MCF 10A (cell line): ENCODE results near the gene AKR7A2. TPM values are rescaled to one million over a fixed set of nuclear protein-coding genes. Genes with fewer than 3 reads are reported as not detected.
A peak's percentile ranks its signal among the peaks of the same experiment; 100 is the strongest.

Experiments
- BruUV-seq: library from RNA; stranded (reverse); fragments of 400-500 nt; replicated peaks from 2 replicates; lab custom pipeline; 2021; lab: Mats Ljungman, UMichigan
- CTCF ChIA-PET: fragments of 300-600 bp; sonication (Branson Sonifier 250); formaldehyde crosslinking; extraction: SDS; loops from one replicate; lab custom pipeline; 2021; ENCODE audit warnings: antibody characterized with exemption, inconsistent platforms; lab: Yijun Ruan, JAX
- POLR2A ChIA-PET: fragments of 300-600, 350-650 bp; sonication (Branson Sonifier 250); formaldehyde crosslinking; extraction: SDS; loops from one replicate; lab custom pipeline; 2020; ENCODE audit warnings: antibody characterized with exemption, inconsistent platforms; lab: Yijun Ruan, JAX
- DNase-seq: peaks from one replicate; pipeline ENCODE4 v3.0.0-alpha.2; 2018; ENCODE audit not compliant: unreplicated experiment
- H3K27ac Mint-ChIP-seq: one replicate; pipeline ENCODE4 v1.8.0; 2022; ENCODE audit warnings: mild to moderate bottlenecking, low read depth, mixed read lengths; ENCODE audit not compliant: unreplicated experiment
- H3K27me3 Mint-ChIP-seq: one replicate; pipeline ENCODE4 v1.8.0; 2022; ENCODE audit warnings: mixed read lengths; ENCODE audit not compliant: insufficient read depth, unreplicated experiment
- H3K36me3 Mint-ChIP-seq: one replicate; pipeline ENCODE4 v1.8.0; 2022; ENCODE audit warnings: mild to moderate bottlenecking, moderate library complexity, mixed read lengths; ENCODE audit not compliant: insufficient read depth, unreplicated experiment
- H3K4me1 Mint-ChIP-seq: one replicate; pipeline ENCODE4 v1.8.0; 2022; ENCODE audit warnings: mixed read lengths; ENCODE audit not compliant: insufficient read depth, unreplicated experiment
- H3K4me3 Mint-ChIP-seq: one replicate; pipeline ENCODE4 v1.8.0; 2022; ENCODE audit warnings: mild to moderate bottlenecking, moderate library complexity, mixed read lengths; ENCODE audit not compliant: unreplicated experiment
- H3K9me3 Mint-ChIP-seq: one replicate; pipeline ENCODE4 v1.8.0; 2022; ENCODE audit warnings: mixed read lengths; ENCODE audit not compliant: unreplicated experiment
- intact Hi-C: fragments of 100-400 bp; cut with micrococcal nuclease; formaldehyde crosslinking; loops from 2 replicates; pipeline ENCODE4 v1.14.1; 2022
- total RNA-seq: library from RNA; stranded (reverse); gene quantifications from 2 replicates; pipeline ENCODE4 v1.2.3, GENCODE V29; 2022
- TF ChIP-seq, protein P1 (sequence below): fragments of 200-600 bp; IDR thresholded peaks from one replicate; pipeline ENCODE4 v1.8.0; 2022; ENCODE audit warnings: antibody characterized with exemption, mild to moderate bottlenecking; ENCODE audit not compliant: unreplicated experiment

The AKR7A2 gene
- total RNA-seq, 1 experiment from 2014 or later: 28.7 TPM

DNA sequence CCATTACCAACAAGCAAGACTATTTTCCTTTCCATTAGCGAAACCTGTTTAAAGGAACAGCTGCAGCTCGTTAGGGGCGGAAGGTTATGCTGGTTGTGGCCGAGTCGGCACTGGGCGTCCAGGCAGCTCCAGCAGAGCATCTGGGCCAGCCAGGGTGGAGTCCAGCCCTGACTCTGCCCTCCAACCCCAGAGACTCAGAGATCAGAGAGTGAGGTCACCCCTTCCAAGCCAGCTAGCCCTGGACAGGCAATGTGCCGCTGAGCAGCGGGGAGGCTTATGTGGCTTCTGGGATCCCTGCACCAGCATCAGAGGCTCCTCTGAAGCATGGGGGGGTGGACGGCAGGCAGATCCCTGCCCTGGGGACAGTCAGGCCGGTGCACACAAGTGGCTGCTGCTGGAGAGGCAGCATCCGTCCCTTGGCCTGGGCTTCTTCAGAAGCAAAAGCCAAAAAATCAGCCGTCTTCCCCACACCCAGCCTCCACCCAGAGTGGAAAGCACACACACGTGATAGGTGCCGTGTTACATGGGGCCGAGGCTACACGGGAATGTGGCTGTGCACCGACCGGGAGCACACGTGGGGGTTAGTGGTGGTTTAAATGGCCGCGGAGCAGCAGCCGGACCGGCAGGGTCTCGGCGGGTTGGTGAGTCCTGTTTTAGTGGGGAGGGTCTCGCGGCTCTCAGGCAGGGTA is 30.3 kb upstream of the AKR7A2 start:
- CTCF ChIA-PET: interaction anchor here (0.8 to 2.3 kb wide), 13 partner anchors 9 to 362 kb away, joined by 3 to 17 read pairs (median 4); no protein-coding TSS in a partner anchor
- no peak overlapping the region for H3K27ac Mint-ChIP-seq
- BruUV-seq: no TSS peak
- no peaks in the 10 kb centered on the region for H3K9me3 Mint-ChIP-seq
- POLR2A ChIA-PET: no interaction called here
- H3K4me3 Mint-ChIP-seq: no peak overlapping the region
- no peak for DNase-seq
- intact Hi-C loops: no loop called here
- TF ChIP-seq, protein P1, sequence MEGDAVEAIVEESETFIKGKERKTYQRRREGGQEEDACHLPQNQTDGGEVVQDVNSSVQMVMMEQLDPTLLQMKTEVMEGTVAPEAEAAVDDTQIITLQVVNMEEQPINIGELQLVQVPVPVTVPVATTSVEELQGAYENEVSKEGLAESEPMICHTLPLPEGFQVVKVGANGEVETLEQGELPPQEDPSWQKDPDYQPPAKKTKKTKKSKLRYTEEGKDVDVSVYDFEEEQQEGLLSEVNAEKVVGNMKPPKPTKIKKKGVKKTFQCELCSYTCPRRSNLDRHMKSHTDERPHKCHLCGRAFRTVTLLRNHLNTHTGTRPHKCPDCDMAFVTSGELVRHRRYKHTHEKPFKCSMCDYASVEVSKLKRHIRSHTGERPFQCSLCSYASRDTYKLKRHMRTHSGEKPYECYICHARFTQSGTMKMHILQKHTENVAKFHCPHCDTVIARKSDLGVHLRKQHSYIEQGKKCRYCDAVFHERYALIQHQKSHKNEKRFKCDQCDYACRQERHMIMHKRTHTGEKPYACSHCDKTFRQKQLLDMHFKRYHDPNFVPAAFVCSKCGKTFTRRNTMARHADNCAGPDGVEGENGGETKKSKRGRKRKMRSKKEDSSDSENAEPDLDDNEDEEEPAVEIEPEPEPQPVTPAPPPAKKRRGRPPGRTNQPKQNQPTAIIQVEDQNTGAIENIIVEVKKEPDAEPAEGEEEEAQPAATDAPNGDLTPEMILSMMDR: no peak
- peaks cover 46% of the 10 kb centered on the region for H3K36me3 Mint-ChIP-seq
- no peaks in the 10 kb centered on the region for H3K27me3 Mint-ChIP-seq
- H3K4me1 Mint-ChIP-seq: peaks cover 4% of the 10 kb centered on the region

- H3K36me3 Mint-ChIP-seq: peaks cover 51% of the 10 kb centered on the region
- TF ChIP-seq, protein P1: peak; percentile 82
- H3K27me3 Mint-ChIP-seq: no peaks in the 10 kb centered on the region
- intact Hi-C loops: no loop called here
- CTCF ChIA-PET: interaction anchor here (0.6 to 2.3 kb wide), 13 partner anchors 8 to 536 kb away, joined by 3 to 17 read pairs (median 4); no protein-coding TSS in a partner anchor
- H3K4me1 Mint-ChIP-seq: peaks cover 4% of the 10 kb centered on the region
- H3K9me3 Mint-ChIP-seq: no peaks in the 10 kb centered on the region
- H3K27ac Mint-ChIP-seq: no peak overlapping the region
- POLR2A ChIA-PET: no interaction called here
- peak; percentile 67 for DNase-seq
- BruUV-seq: no TSS peak
- no peak overlapping the region for H3K4me3 Mint-ChIP-seq
Observed at GRCh38 chr1:19341201-19342061, 29.5 kb upstream of the AKR7A2 start.

GRCh38 chr1:19340387-19340937 is 28.5 kb upstream of the AKR7A2 start:
- ChIA-PET POLR2A (no interaction called here), CTCF (interaction anchor here (1.2 to 2.3 kb wide), 5 partner anchors 10 to 322 kb away, joined by 3 to 17 read pairs (median 4); no protein-coding TSS in a partner anchor)
- Mint-ChIP-seq H3K27ac (no peak overlapping the region), H3K27me3 (no peaks in the 10 kb centered on the region), H3K9me3 (no peaks in the 10 kb centered on the region), H3K4me1 (peaks cover 4% of the 10 kb centered on the region), H3K4me3 (no peak overlapping the region), H3K36me3 (peaks cover 55% of the 10 kb centered on the region)
- intact Hi-C loops: no loop called here
- BruUV-seq: no TSS peak
- TF ChIP-seq, protein P1: no peak
- DNase-seq: no peak
